Activated effector memory CD4-positive, alpha-beta T cell treated with anti-CD3 and anti-CD28 coated beads, Interleukin-2, amount 50 U/mL, for 16 hours (primary cell): Measurements from ENCODE around the gene ADCY3.
A peak's percentile ranks its signal among the peaks of the same experiment; 100 is the strongest.
"Not testable (repeated sequence)": the region's sequence is repeated elsewhere in the genome, so short reads cannot be mapped to it uniquely, and the experiment has no call there.

ENCODE experiments used
- DNase-seq: peaks from one replicate; pipeline ENCODE4 v3.0.0-alpha.2; 2020

Gene ADCY3

DNA sequence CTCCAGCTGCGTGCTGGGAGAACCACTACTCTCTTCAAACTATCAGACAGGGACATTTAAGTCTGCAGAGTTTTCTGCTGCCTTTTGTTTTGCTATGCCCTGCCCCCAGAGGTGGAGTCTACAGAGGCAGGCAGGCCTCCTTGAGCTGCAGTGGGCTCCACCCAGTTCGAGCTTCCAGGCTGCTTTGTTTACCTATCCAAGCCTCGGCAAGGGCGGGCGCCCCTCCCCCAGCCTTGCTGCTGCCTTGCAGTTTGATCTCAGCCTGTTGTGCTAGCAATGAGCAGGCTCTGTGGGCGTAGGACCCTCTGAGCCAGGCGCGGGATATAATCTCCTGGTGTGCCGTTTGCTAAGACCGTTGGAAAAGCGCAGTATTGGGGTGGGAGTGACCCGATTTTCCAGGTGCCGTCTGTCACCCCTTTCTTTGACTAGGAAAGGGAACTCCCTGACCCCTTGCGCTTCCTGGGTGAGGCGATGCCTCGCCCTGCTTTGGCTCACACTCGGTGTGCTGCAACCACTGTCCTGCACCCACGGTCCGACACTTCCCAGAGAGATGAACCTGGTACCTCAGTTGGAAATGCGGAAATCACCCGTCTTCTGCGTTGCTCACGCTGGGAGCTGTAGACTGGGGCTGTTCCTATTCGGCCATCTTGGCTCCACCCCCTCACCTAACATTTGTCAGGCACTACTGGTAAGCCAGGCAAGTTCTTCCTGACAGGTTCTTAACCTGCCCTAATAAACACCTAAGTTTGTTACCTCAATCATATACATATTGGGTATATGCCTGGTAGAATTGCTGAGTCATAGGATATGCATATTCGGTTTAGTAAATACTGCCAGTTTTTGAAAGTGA lies 114.0 kb downstream of the ADCY3 start:
- not testable (repeated sequence) for DNase-seq

DNA sequence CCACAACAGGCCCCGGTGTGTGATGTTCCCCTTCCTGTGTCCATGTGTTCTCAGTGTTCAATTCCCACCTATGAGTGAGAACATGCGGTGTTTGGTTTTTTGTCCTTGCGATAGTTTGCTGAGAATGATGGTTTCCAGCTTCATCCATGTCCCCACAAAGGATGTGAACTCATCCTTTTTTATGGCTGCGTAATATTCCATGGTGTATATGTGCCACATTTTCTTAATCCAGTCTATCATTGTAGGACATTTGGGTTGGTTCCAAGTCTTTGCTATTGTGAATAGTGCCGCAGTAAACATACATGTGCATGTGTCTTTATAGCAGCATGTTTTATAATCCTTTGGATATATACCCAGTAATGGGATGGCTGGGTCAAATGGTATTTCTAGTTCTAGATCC lies 119.5 kb downstream of the ADCY3 start:
- not testable (repeated sequence) for DNase-seq

DNA sequence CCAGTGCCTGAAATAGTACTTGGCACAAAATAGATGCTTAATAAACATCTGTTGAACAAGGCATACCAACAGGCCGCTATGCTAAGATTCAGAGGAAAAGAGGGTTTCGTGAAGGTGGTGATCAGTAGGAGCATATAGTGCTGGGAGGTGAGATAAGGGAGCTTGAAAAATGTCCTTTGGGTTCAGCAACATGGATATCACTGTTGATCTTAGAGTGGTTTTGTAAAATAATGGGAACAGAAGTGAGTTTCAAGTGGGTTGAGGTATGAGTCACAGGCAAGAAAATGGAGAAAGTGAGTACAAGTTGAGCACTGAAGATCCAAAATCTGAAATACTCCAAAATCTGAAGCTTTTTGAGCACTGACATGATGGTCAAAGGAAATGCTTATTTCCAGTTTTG lies 122.4 kb downstream of the ADCY3 start:
- no peak for DNase-seq

DNA sequence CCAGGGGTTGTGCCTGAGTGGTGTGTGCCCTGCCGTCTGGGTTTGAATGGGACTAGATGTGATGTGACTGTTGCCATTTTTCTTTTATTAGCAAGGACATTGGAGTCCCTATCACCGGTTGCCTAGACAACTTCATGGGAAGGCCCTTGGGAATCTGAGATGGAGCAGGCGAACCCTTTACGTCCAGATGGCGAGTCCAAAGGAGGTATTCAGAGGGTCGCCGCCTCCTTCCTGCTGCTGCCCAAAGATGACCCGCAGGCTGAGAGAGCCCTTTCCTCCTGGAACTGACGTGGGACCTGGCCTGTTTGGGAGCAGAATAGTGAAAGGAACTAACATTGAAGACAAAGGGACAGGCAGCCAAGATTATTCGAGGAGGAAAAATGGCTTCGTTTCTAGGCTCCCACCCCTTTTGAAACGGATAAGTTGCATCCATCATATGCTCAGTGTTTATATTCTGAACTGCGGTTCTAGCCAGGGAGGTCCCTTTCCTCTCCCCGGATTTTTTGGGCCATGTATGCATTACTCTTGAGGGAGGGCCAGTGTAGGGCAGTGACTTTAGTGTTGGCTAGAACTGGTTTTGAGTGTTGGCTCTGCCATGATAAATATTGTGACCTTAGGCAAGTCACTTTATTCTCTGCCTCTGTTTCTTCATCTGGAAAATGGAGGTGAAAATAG lies 126.1 kb downstream of the ADCY3 start:
- no peak for DNase-seq

DNA sequence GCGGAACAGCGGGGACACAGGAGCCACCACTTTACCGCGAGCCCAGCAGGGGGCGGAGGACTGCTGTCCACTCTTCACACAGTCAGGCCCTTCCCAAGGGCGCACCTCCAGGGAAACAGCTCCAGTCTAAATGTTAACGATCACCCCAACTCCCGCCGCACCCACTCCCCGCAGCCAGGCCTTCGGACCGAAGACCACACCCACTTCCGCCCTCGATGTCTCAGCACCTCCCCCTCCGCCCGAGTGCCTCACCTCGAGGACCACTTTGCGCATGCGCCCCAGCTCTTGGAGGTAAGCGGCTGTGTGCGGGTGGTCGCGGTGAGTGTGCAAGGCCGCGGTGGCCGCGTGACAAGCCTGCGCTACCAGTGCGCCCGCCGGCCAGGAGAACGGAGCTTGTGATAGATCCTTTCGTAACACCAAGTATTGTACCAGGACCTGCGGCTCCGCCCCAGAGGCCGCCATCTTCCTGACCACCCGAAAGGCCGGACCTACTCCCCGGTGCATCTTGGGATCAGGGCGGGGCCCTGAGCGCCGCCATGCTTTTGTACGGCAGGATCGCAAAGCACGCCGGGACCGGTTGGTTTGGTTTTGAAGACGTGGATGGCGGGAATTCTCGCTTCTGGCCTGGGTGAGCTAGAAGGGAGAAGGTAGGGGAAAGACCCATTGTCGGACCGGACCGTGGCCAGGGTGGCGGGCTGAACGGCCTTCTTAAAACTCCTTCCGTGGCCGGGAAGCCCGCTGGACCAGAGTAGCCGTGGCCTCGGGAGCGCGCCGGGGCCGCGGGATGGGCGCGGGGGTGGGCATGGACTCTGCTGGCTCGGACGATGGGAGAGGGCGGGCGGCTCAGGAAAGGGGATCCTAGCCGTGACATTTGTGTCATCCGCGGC lies 126.9 kb downstream of the ADCY3 start, which contains the start of the genes CENPO and PTRHD1:
Gene CENPO (plus strand): TSS at position 552 of the 887 bp plus-strand sequence. CDS start 495 bp downstream, outside the sequence.
Gene PTRHD1 (minus strand): TSS at position 518 of the 887 bp plus-strand sequence. CDS start 14 bp downstream, at position 504.
- peak; percentile 98 for DNase-seq

DNA sequence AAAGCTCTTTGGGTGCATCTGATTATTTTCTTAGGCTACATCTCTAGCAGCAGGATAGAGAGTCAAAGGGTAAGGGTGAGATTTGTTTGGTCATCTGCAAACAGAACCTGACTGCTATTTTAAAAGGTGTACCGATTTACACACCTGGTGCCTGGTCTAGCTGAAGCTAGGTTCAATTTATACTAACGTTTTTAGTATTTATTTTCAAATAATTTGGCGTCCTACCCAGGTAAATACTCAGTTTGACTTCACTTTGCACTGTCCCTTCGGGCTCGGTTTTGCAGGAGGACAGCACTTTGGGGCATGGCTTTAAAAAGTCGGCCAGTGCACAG lies 127.5 kb downstream of the ADCY3 start:
- no peak for DNase-seq

DNA sequence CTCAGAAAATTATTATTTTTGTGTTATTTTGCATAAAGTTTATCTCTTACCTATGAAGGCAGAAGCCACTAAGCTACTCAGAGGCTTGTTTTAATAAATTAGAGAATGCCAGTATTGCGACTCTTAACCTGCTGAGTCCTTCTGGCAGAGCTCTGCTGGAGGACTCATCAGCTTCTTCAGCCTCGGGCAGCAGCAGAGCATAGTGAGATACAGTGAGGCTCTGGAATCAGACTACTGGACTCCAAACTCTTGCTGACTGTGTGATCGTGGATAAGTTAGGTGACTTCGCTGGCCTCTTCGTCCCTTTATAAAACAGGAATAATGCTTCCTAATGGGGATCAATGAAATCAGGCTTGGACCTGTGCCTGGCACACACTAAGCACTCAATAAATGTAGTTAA lies 128.6 kb downstream of the ADCY3 start:
- no peak for DNase-seq

DNA sequence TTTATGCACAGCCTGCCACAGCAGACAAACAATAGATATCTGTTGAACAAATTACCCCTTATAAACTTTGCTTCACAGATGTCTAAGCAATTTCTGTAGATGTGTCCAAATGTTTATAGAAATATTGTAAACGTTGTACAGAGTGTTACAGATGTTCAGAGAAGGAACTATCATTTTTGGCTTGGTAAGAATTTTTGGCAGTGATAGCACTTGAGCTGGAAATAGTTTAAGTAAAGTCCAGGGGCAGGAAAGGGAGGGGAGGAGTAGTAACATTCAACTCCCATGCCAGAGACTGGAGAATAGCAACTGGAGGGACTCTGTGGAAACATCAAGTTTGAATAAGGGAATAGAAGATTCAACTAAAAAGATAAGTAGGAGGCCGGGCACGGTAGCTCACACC lies 131.2 kb downstream of the ADCY3 start:
- no peak for DNase-seq

DNA sequence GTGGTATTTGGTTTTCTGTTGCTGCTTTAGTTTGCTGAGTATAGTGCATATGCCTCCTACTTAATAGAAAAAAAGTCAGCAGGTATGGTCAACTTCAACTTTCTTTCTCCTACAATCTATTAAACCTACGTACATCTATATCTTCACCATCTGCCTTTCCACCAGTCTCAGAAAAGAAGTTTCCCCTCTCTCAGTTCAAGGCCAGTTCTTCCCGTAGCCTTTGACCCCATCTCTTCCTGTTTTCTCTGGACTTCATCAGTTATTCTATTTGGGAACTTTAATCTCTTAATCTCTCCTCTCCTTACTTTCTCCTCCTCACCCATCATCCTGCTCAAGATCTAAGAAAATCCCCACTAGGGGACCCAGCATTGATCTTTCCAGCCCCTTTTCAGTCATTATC lies 132.5 kb downstream of the ADCY3 start:
- DNase-seq, result no peak

DNA sequence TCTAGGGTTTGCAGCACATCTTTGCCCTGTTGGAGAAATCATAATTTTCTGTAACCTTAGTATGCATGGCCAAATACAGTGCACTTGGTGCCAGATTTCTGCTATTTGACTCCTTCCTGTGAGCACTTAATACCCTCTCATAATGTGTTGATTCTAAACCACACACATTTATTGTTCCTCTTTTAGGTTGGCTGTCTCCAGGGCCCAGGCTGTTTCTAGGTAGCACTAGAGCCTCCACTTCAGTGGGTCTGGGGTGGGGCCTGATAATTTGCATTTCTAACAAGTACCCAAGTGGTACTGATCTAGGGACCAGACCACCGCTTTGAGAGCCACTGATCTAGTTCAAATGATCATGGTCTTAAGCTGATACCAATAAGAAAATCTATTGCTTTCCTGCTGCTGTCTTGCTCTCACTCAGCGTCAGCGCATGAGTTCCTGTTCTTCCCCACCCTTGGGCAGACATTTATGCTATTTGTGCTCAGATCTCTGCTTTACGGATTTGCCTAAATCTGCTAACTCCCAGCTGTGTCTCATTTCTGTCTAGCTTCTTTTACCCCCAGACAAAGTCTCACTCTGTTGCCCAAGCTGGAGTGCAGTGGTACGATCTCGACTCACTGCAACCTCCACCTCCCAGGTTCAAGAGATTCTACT lies 134.2 kb downstream of the ADCY3 start:
- no peak for DNase-seq

DNA sequence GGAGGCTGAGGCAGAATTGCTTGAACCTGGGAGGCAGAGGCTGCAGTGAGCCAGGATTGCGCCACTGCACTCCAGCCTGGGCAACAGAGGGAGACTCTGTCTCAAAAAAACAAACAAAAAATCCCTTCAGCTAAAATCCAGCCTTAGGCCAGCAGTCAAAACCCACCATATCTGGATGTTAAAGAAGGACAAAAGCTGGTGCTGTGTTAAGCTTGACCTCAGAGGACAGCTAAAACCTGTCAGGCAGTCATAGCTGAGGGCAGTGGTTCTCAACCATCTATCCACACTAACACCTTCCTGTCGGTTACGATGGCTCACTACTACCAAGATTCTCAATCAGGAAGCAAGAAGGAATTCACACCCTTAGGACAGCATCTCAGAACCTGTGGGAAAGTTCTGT lies 136.4 kb downstream of the ADCY3 start:
- DNase-seq, result no peak

DNA sequence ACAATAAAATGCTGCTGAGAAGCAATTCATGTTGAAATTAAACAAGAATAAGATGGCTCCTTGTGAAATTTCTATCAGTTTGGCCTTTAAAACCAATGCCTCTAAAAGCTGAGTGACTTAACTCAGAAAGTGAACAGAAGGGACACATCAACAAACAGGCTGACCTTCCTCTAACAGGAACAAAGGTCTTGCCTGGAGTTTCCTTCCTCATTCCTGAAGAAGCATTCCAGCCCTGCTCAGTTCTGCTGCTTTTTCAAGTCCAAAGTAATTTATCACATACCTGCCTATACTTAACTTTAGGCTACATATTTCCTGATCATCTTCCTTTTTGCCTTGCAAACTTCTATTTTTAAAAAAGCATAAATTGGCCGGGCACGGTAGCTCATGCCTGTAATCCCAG lies 140.9 kb downstream of the ADCY3 start:
- DNase-seq, result no peak

DNA sequence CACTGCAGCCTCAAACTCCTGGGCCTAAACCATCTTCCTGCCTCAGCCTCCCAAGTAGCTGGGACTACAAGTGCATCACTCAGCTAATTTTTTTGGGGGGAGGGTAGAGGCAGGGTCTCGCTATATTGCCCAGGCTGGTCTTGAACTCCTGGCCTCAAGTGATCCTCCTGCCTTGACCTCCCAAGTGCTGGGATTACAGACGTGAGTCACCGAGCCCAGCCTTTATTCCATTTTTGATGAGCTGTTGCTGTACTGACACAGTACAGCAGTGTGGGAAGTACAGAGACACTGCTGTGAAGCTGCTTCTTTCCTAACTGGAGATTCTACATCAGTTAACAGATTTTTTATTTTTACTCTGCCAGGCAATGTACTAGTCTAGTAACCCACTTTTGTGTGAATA lies 145.7 kb downstream of the ADCY3 start:
- DNase-seq, result no peak

DNA sequence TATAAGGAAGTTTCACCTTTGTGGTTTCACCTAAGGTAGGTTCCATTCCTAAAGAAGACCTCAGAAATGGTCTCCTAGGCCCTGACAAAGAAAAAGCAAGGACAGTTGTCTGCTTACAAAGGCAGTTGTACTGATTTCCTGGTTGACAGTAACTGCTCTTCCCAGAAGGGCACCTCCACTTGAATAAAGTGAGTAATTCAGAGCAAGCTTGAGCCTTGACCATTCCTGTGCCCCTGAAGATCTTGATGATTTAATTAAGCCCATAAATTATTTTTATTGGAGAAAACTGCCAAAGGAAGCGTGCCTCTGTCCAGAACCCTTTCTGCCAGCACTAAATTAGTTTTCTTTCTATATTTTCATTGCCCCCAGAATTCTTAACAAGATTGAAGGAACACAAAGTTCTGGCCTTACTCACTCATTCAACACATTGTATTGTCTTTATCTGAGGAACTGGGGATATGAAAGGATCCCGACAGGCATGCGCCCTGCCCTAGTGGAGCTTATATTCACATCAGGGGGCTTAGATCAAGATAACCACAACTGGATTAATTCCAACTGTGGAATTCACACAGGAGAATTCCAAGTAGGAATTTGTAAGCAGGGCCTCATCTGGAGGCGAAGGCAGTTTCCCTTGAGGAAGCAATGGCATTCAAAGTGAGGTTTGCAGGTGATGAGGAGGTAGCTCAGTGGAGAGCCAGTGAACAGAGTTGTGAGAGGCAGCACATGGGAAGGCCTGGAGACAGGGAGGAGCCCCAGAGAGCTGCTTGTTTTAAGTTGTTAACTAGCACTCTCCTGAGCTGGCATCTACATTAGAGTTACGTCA lies 148.1 kb downstream of the ADCY3 start:
- DNase-seq, result no peak

DNA sequence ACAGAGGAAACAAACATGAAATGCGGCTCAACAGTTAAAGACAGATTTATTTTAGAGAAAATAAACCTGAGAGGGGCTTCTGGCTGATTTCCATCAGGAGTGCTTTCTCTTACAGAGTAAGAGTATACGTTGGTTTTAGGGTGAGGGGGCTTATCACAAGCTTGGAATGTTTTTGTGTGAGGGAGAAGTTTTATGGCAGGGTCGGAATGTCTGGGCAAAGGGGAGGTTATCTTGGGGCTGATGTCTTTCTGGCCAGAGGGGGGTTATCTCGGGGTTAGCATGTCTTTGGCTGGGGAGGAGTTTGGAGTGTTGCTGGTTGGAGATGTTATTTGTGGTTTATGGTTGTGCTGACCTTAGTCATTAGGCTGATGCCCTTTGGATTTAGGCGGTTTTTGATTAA lies 149.0 kb downstream of the ADCY3 start:
- no peak for DNase-seq
